Activated CD8-positive, alpha-beta T cell treated with anti-CD3 and anti-CD28 coated beads, Interleukin-2, amount 10 ng/mL, durations not matched to agents 7 days and 5 days (primary cell): ENCODE measurements around the gene CSMD2. TPM values are rescaled to one million over a fixed set of nuclear protein-coding genes. Genes with fewer than 3 reads are reported as not detected.

Source experiments
- ATAC-seq: fragments of 150-1000 bp; cut with Tn5 transposase; one replicate; pipeline ENCODE4 v1.10.0; 2021; ENCODE audit warnings: moderate library complexity
- CTCF ChIA-PET: fragments of 350-600 bp; sonication (Branson Sonifier 250); formaldehyde crosslinking; loops from one replicate; lab custom pipeline; 2021; ENCODE audit warnings: antibody characterized with exemption; lab: Charles Lee
- POLR2A ChIA-PET: fragments of 350-600 bp; sonication (Branson Sonifier 250); formaldehyde crosslinking; loops from one replicate; lab custom pipeline; 2021; ENCODE audit warnings: antibody characterized with exemption; lab: Charles Lee
- DNase-seq: peaks from one replicate; pipeline ENCODE4 v3.0.0-alpha.2; 2020
- H3K27ac Mint-ChIP-seq: one replicate; pipeline ENCODE4 v1.8.0; 2021; ENCODE audit warnings: mild to moderate bottlenecking, mixed read lengths
- H3K27me3 Mint-ChIP-seq: one replicate; pipeline ENCODE4 v1.8.0; 2021; ENCODE audit warnings: low read depth, mixed read lengths
- H3K36me3 Mint-ChIP-seq: one replicate; pipeline ENCODE4 v1.8.0; 2021; ENCODE audit warnings: low read depth, mixed read lengths
- H3K4me1 Mint-ChIP-seq: one replicate; pipeline ENCODE4 v1.8.0; 2021; ENCODE audit warnings: low read depth, mixed read lengths
- H3K4me3 Mint-ChIP-seq: one replicate; pipeline ENCODE4 v1.8.0; 2021; ENCODE audit warnings: mild to moderate bottlenecking, mixed read lengths
- H3K9me3 Mint-ChIP-seq: one replicate; pipeline ENCODE4 v1.8.0; 2022; ENCODE audit warnings: mixed read lengths; ENCODE audit not compliant: insufficient read depth
- total RNA-seq, 2 experiments: library from RNA; stranded (reverse); gene quantifications; one replicate each; pipeline ENCODE4 v1.2.3, GENCODE V29; 2021

The CSMD2 gene
- total RNA-seq, 2 experiments from 2014 or later: not detected

DNA sequence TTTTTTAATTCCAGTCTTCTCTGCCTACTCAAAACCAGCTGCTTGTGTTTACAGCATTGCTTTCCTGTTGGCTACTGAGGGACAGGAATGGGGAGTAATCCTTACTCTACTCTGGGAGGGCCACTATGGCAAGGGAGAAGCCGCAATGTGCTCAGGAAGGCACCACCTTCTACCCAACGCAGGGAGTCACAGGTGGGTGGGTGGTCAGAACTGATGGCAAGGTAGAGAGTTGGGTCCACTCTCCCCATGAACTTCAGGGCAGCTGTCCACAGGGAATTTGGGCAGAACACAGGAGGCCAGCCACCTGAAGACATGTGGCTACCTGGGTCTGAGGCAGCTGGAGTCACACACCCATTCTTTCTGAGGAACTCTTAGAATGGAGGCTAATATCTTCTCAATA, 341.6 kb downstream of the CSMD2 start:
- ATAC-seq (no peak), DNase-seq (no peak)
- no peaks in the 10 kb centered on the region for H3K27me3 Mint-ChIP-seq
- no peaks in the 10 kb centered on the region for H3K9me3 Mint-ChIP-seq
- H3K27ac Mint-ChIP-seq: no peak overlapping the region
- no peak overlapping the region for H3K4me3 Mint-ChIP-seq
- H3K36me3 Mint-ChIP-seq: no peaks in the 10 kb centered on the region
- ChIA-PET CTCF (no interaction called here), POLR2A (no interaction called here)
- H3K4me1 Mint-ChIP-seq: no peaks in the 10 kb centered on the region

DNA sequence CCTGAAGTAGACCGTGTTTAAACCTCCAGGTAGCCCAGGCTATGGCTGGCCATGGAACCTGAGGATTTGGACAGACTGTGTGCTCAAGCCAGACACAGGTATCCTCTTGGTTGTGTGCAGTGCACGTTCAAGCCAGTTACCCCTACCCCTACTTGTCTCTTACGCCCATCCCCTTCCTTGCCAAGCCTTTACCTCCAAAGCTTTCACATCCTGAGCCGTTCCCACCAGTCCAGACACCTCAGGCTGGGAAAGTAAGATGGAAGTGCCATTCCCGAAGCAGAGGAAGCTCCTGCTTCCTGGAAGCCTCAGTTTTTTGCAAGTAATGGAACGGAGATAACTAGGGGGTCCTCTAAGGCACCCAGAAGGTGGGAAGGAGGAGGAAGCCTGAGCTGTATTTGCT, 342.6 kb downstream of the CSMD2 start:
- ChIA-PET CTCF (no interaction called here), POLR2A (no interaction called here)
- ATAC-seq (no peak), DNase-seq (no peak)
- Mint-ChIP-seq H3K9me3 (no peaks in the 10 kb centered on the region), H3K36me3 (no peaks in the 10 kb centered on the region), H3K4me3 (no peak overlapping the region), H3K27me3 (no peaks in the 10 kb centered on the region), H3K4me1 (no peaks in the 10 kb centered on the region), H3K27ac (no peak overlapping the region)

DNA sequence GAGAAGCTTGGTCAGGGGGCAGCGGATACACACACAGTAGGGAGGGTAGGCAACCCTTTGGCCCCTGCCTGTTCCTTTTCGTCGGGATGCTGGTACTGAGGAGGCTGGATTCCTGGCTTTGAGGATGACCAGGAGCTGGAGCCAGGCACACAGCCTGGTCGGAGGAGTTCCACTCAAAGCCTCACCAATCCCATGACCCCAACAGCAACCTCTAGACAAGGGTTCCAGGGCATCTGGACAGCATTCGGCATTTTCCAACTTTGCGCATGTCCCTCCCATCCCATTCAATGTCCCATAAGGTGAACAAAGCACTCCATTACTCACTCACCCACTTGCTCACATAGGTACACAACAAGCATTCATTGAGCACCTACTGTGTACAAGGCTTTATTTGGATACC, 343.7 kb downstream of the CSMD2 start:
- POLR2A ChIA-PET: no interaction called here
- no peaks in the 10 kb centered on the region for H3K4me1 Mint-ChIP-seq
- CTCF ChIA-PET: no interaction called here

DNA sequence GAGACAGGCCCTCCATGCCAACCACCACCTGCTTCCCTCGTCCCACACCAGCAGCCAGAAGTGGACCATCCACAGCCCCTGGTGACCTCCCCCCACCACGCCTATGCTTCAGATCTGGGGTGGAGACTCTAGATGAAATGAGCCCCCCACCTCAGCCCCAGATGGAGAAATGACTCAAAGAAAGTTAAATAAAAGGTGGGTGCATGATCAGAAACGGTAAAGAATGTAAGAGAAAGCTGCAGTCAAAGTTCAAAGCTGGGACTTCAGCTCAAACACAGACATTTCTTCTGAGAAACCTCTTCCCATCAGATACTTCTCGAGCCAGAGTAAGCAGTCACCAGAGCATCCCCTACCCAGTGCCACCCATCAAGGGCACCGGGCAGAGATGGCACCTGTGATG, 344.2 kb downstream of the CSMD2 start:
- no peak for ATAC-seq
- ChIA-PET CTCF (no interaction called here), POLR2A (no interaction called here)
- Mint-ChIP-seq H3K27ac (no peak overlapping the region), H3K36me3 (no peaks in the 10 kb centered on the region), H3K27me3 (no peaks in the 10 kb centered on the region), H3K4me3 (no peak overlapping the region), H3K9me3 (no peaks in the 10 kb centered on the region), H3K4me1 (no peaks in the 10 kb centered on the region)
- no peak for DNase-seq

More for the DNA sequence above, 343.7 kb downstream of the CSMD2 start:
- DNase-seq: no peak
- H3K36me3 Mint-ChIP-seq: no peaks in the 10 kb centered on the region
- no peak overlapping the region for H3K4me3 Mint-ChIP-seq
- no peak for ATAC-seq
- no peaks in the 10 kb centered on the region for H3K9me3 Mint-ChIP-seq
- no peaks in the 10 kb centered on the region for H3K27me3 Mint-ChIP-seq
- no peak overlapping the region for H3K27ac Mint-ChIP-seq

DNA sequence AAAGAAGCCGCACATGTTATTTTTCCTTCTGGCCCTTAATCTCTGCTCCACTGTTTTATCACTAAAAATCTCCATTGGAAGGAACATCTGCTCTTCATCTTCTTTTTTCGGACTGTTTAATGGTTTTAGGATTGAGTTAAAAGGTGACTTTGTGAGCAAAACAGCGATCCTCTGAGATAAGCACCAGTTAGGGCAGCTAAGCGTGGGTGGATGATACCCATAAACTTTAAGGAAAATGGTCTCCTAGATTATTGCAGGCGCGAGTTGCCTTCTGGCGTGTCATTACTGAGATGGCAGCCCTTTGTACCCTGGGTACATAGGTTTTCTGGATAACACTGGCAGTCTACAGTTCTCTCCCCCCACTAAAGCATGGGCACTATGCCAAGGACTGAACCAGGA, 345.1 kb downstream of the CSMD2 start:
- Mint-ChIP-seq H3K9me3 (no peaks in the 10 kb centered on the region), H3K36me3 (no peaks in the 10 kb centered on the region), H3K27me3 (peaks cover under 1% of the 10 kb centered on the region), H3K27ac (no peak overlapping the region), H3K4me1 (no peaks in the 10 kb centered on the region), H3K4me3 (no peak overlapping the region)
- DNase-seq: no peak
- CTCF ChIA-PET: no interaction called here
- POLR2A ChIA-PET: no interaction called here
- no peak for ATAC-seq

DNA sequence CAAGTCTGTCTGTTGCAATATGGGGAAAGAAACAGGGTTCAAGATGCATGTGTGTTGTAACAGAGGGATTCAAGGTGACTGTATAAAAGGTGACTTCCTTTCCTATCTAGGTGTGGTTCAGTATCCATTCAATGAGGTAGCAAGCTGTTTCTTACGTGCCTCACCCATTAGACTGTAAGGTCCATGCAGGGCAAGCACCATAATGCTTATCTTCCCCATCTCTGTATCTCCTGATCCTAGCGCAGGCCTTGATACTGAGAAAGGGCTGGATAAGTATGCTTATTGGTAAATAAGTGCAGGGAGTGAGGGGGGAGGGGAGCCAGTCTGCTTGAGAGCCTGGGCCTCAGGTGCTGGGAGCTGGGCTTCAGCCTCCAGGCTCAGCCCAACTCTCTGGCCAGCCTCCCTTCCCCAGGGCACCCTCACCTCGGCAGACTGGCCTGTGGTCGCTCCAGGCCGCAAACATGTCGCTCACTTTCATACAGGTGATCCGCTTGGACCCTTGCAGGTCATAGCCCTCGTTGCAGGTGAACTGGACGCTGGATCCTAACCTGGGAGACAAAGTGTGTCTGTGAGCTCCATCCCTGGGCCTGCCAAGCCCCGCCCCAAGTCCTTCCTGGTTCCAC, 345.6 kb downstream of the CSMD2 start:
- ATAC-seq: no peak
- no peaks in the 10 kb centered on the region for H3K9me3 Mint-ChIP-seq
- no peak overlapping the region for H3K4me3 Mint-ChIP-seq
- H3K27me3 Mint-ChIP-seq: peaks cover 5% of the 10 kb centered on the region
- ChIA-PET CTCF (no interaction called here), POLR2A (no interaction called here)
- no peaks in the 10 kb centered on the region for H3K4me1 Mint-ChIP-seq
- H3K27ac Mint-ChIP-seq: no peak overlapping the region
- no peaks in the 10 kb centered on the region for H3K36me3 Mint-ChIP-seq
- DNase-seq: no peak

DNA sequence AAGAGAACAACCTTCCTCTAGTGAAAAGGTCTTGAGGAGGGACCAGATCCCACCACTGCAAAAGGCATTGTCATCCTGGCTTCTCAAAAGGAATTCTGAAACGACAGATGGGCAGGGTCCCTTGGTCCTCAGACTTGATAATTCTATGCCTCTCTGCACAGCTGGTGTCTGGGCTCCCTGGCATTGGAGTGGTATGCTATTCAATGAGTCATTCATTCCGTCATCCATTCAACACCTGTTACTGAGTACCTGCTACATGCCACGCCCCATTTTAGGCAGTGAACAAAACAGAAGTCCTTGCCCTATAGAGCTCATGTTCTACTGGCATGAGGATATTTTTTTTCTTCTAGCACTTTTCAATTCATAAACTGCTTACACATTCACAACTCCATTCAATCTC, 347.0 kb downstream of the CSMD2 start:
- H3K4me1 Mint-ChIP-seq: no peaks in the 10 kb centered on the region
- no peak overlapping the region for H3K4me3 Mint-ChIP-seq
- no peak for DNase-seq
- no peaks in the 10 kb centered on the region for H3K36me3 Mint-ChIP-seq
- peaks cover 8% of the 10 kb centered on the region for H3K27me3 Mint-ChIP-seq
- no peak overlapping the region for H3K27ac Mint-ChIP-seq
- ChIA-PET CTCF (no interaction called here), POLR2A (no interaction called here)
- H3K9me3 Mint-ChIP-seq: no peaks in the 10 kb centered on the region
- no peak for ATAC-seq

DNA sequence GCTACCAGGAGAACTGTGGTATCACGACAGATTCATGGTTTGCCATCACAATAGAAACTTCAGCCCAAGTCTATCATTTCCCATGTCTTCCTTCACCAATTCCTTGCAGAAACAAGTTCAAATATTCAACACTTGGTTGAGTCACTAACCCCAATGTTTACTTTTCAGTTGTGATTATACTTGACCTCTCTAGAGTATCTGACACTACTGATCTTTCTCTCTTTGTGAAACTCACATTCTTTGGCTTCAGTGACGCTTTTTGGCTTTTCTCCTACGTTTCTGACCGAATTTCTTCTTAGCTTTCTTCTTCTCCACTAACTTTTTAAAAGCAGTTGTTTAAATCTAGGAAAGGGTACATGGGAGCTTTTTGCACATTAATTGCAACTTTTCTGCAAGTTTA, 350.0 kb downstream of the CSMD2 start:
- DNase-seq: no peak
- H3K4me1 Mint-ChIP-seq: no peaks in the 10 kb centered on the region
- H3K27me3 Mint-ChIP-seq: peaks cover 8% of the 10 kb centered on the region
- POLR2A ChIA-PET: no interaction called here
- CTCF ChIA-PET: no interaction called here
- no peaks in the 10 kb centered on the region for H3K36me3 Mint-ChIP-seq
- no peaks in the 10 kb centered on the region for H3K9me3 Mint-ChIP-seq
- H3K4me3 Mint-ChIP-seq: no peak overlapping the region
- ATAC-seq: no peak
- H3K27ac Mint-ChIP-seq: no peak overlapping the region

DNA sequence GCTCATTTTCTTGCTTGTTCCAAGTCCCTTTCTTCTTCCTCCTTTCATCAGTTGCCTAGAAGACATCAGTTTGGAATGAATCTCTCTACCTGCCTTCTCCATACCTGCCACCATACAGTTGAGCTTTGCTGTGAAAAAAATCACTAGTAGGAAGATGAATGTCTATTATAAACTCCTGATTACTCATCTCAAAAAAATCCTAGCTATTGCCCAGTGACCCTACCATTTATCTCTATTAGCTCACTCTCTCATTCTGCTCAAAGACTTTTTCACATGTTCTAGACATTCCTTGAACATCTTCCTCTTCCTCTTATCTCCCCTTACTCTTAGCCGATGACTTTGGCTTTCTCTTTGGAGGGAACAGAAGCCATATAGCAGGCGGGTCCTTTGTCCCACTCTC, 350.9 kb downstream of the CSMD2 start:
- DNase-seq (no peak), ATAC-seq (no peak)
- Mint-ChIP-seq H3K4me1 (no peaks in the 10 kb centered on the region), H3K36me3 (no peaks in the 10 kb centered on the region), H3K4me3 (no peak overlapping the region), H3K27me3 (peaks cover 8% of the 10 kb centered on the region), H3K27ac (no peak overlapping the region), H3K9me3 (peaks cover 3% of the 10 kb centered on the region)
- ChIA-PET POLR2A (no interaction called here), CTCF (no interaction called here)

DNA sequence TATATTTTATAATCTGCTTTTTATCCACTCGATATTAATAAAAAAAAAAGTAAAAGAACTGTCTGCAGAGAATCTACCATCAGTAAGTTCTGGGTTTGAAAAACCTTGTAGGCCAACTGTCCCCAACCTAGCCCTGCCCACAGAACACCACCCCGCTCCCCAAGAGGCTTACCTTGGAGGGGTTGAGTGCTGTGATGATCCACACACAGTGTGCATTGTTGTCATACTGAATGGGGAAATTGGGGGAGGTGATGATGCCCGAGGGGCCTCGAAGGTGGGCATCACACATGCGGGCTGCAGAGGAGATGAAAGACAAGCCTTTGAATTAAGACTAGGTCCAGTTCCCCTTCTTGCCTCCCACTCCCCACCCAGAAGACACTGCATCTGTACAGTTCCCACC, 354.5 kb downstream of the CSMD2 start:
- POLR2A ChIA-PET: no interaction called here

DNA sequence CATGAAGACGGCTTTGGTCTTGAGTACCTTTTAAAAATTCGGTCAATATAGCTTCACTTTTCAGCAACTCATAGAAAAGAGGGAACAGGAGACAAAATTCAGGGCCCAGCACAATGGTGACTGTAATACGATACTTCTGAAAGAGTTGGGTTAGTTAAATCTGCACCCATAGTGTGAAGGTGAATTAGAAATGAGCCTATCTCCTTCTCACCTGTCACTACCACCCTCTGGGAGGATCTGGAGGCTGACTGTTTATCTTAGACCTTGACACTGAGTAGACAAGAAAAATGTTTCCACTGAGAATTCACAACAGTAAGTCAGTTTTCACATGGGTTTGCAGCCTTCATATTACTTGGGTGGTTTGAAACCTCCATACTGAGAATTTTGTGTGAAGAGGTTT, 359.0 kb downstream of the CSMD2 start:
- peaks cover 3% of the 10 kb centered on the region for H3K36me3 Mint-ChIP-seq
- no peaks in the 10 kb centered on the region for H3K4me1 Mint-ChIP-seq
- POLR2A ChIA-PET: no interaction called here
- peaks cover 4% of the 10 kb centered on the region for H3K27me3 Mint-ChIP-seq
- CTCF ChIA-PET: no interaction called here
- ATAC-seq: no peak
- H3K27ac Mint-ChIP-seq: no peak overlapping the region
- no peak overlapping the region for H3K4me3 Mint-ChIP-seq
- DNase-seq: no peak
- H3K9me3 Mint-ChIP-seq: peaks cover 14% of the 10 kb centered on the region

More for the DNA sequence above, 354.5 kb downstream of the CSMD2 start:
- Mint-ChIP-seq H3K27ac (no peak overlapping the region), H3K4me1 (no peaks in the 10 kb centered on the region), H3K36me3 (peaks cover 3% of the 10 kb centered on the region), H3K27me3 (peaks cover 10% of the 10 kb centered on the region), H3K4me3 (no peak overlapping the region), H3K9me3 (peaks cover 14% of the 10 kb centered on the region)
- ATAC-seq (no peak), DNase-seq (no peak)
- CTCF ChIA-PET: no interaction called here

DNA sequence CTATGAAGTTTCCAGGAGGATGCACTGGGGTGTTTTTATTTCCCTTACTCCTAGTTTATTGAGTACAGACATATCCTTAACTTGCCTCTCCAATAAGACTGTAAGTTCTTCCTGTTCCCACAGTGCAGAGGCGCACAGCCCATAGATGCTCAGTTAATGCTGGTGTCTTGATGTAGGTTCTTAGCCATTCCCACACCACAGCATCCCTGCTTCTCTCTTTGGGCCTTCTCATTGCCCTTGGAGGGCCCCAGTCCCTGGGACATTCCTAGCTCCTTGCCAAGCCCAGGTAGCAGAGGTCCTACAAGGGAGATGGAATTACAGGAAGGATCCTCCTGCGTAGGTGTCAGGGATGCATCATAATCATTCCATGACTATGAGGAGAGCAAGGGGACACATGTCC, 362.8 kb downstream of the CSMD2 start:
- CTCF ChIA-PET: no interaction called here
- no peak overlapping the region for H3K27ac Mint-ChIP-seq
- H3K36me3 Mint-ChIP-seq: no peaks in the 10 kb centered on the region
- no peak overlapping the region for H3K4me3 Mint-ChIP-seq
- peaks cover 4% of the 10 kb centered on the region for H3K27me3 Mint-ChIP-seq
- ATAC-seq (no peak), DNase-seq (no peak)
- POLR2A ChIA-PET: no interaction called here
- H3K9me3 Mint-ChIP-seq: no peaks in the 10 kb centered on the region
- H3K4me1 Mint-ChIP-seq: no peaks in the 10 kb centered on the region

DNA sequence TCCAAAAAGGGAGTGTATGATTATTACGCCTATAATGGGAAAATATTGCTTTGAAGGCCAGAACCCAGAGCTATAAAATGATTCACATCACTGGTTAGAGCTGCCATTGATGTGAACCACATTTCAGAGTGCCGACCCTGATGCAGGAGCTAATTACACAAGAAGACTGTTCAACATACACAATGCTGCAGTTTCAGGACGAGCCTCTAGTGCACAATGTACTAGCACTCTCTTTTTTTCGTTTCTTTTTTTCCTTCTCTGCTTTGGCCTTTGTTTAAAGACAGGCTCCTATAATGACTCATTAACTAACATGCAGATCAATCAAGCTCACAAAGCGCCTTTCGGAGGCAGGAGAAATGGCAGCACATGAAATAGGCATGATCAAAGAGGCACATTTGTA, 367.2 kb downstream of the CSMD2 start:
- ATAC-seq (no peak), DNase-seq (no peak)
- ChIA-PET POLR2A (no interaction called here), CTCF (no interaction called here)
- Mint-ChIP-seq H3K4me1 (no peaks in the 10 kb centered on the region), H3K4me3 (no peak overlapping the region), H3K27ac (no peak overlapping the region), H3K9me3 (no peaks in the 10 kb centered on the region), H3K27me3 (peaks cover 5% of the 10 kb centered on the region), H3K36me3 (no peaks in the 10 kb centered on the region)
